ENCODE measurements around the gene LRP1B. TPM values are rescaled to one million over a fixed set of nuclear protein-coding genes. Genes with fewer than 3 reads are reported as not detected.

LRP1B gene
- total RNA-seq, 1 experiment from 2014 or later: 0.52 TPM

GRCh38 chr2:140567734-140568133 lies 1563.1 kb downstream of the LRP1B start (continued):
- TF ChIP-seq ARID4B (CRISPR knock-in tag; IDR thresholded peaks at IDR 0.05; ENCODE audit: borderline replicate concordance) (no peak), ZBTB21 (CRISPR knock-in tag; IDR thresholded peaks at IDR 0.05; ENCODE audit: borderline replicate concordance) (no peak), FOXK1 (CRISPR knock-in tag; IDR thresholded peaks at IDR 0.05) (no peak), MLX (CRISPR knock-in tag; IDR thresholded peaks at IDR 0.05) (no peak)

- ChIA-PET CTCF (interaction anchor here (0.8 to 1.4 kb wide), 2 partner anchors 17 to 20 kb away, joined by 3 to 5 read pairs; no protein-coding TSS in a partner anchor), POLR2A (no interaction called here)
- H3K4me1 Mint-ChIP-seq: no peaks in the 10 kb centered on the region
- H3K36me3 Mint-ChIP-seq: no peaks in the 10 kb centered on the region
- ATAC-seq: peak; percentile 86
- no peak overlapping the region for H3K27ac Mint-ChIP-seq
- TF ChIP-seq AFF4 (CRISPR knock-in tag; IDR thresholded peaks at IDR 0.05; ENCODE audit: borderline replicate concordance) (no peak), ZNF512 (CRISPR knock-in tag; IDR thresholded peaks at IDR 0.05; ENCODE audit: borderline replicate concordance) (no peak), HMGA2 (CRISPR knock-in tag; IDR thresholded peaks at IDR 0.05) (no peak), NR2C2 (CRISPR knock-in tag; IDR thresholded peaks at IDR 0.05) (no peak), GTF2I (CRISPR knock-in tag; conservative IDR thresholded peaks at IDR 0.05) (no peak), MYBL2 (CRISPR knock-in tag; IDR thresholded peaks at IDR 0.05) (no peak), ATF3 (CRISPR knock-in tag; conservative IDR thresholded peaks at IDR 0.05) (no peak), MAX (CRISPR knock-in tag; IDR thresholded peaks at IDR 0.05) (no peak), ZNF425 (CRISPR knock-in tag; conservative IDR thresholded peaks at IDR 0.05) (no peak), ZNF219 (CRISPR knock-in tag; IDR thresholded peaks at IDR 0.05; ENCODE audit: borderline replicate concordance) (no peak), HMGXB4 (CRISPR knock-in tag; IDR thresholded peaks at IDR 0.05) (no peak)
- no peaks in the 10 kb centered on the region for H3K27me3 Mint-ChIP-seq (ENCODE audit: low read depth)
- no peaks in the 10 kb centered on the region for H3K9me3 Mint-ChIP-seq
- DNase-seq (ENCODE audit: low spot score): no peak
- no peak overlapping the region for H3K4me3 Mint-ChIP-seq
Measured at GRCh38 chr2:140565756-140566155, 1565.1 kb downstream of the LRP1B start.

All from WTC11 (cell line).